AG04450 (cell line): ENCODE measurements around the gene RTTN. TPM values are rescaled to one million over a fixed set of nuclear protein-coding genes. Genes with fewer than 3 reads are reported as not detected.

Source experiments
- CTCF ChIA-PET: fragments of 300-600, 350-600 bp; formaldehyde crosslinking; extraction: SDS; loops from one replicate; lab custom pipeline; 2022; ENCODE audit warnings: antibody characterized with exemption, inconsistent platforms; lab: Charles Lee
- POLR2A ChIA-PET: fragments of 350-600 bp; formaldehyde crosslinking; extraction: SDS; loops from one replicate; lab custom pipeline; 2021; ENCODE audit warnings: antibody characterized with exemption, inconsistent platforms; lab: Yijun Ruan, JAX
- DNase-seq: peaks from one replicate; pipeline ENCODE4 v3.0.0-alpha.2; 2011; ENCODE audit warnings: low read depth, low spot score
- H3K27ac ChIP-seq: one replicate; pipeline ENCODE4 v1.5.1; 2012; ENCODE audit warnings: low read depth, low read length, control low read depth
- H3K27me3 ChIP-seq: one replicate; pipeline ENCODE4 v1.6.0; 2012; ENCODE audit warnings: low read length; ENCODE audit not compliant: control insufficient read depth, insufficient read depth
- H3K4me3 ChIP-seq: 2 replicates; pipeline ENCODE4 v1.5.1; 2011; ENCODE audit warnings: mild to moderate bottlenecking, low read depth, low read length, control low read depth
- H3K9me3 ChIP-seq: 2 replicates; pipeline ENCODE4 v1.5.1; 2012; ENCODE audit warnings: low read length; ENCODE audit not compliant: control insufficient read depth, insufficient read depth
- CTCF ChIP-seq: IDR thresholded peaks from 2 replicates; pipeline ENCODE4 v1.5.1; 2011; ENCODE audit warnings: low read depth, low read length, control low read depth, inconsistent platforms
- polyA plus RNA-seq: library from polyadenylated mRNA; depleted of rRNA; stranded (reverse); fragments of >200 nt; gene quantifications from 2 replicates; pipeline ENCODE4 v1.2.3, GENCODE V29; 2011

RTTN gene
- polyA plus RNA-seq, 1 experiment, result 4.6 TPM

GRCh38 chr18:70015127-70015526, 190.4 kb downstream of the RTTN start:
- no peak for DNase-seq
- TF ChIP-seq CTCF, result no peak
- Histone ChIP-seq H3K4me3 (no peak overlapping the region), H3K27me3 (no peaks in the 10 kb centered on the region), H3K27ac (no peak overlapping the region), H3K9me3 (no peaks in the 10 kb centered on the region)
- ChIA-PET POLR2A (no interaction called here), CTCF (no interaction called here)

GRCh38 chr18:70005580-70005979, 199.9 kb downstream of the RTTN start:
- Histone ChIP-seq H3K9me3 (no peaks in the 10 kb centered on the region), H3K27ac (no peak overlapping the region), H3K4me3 (no peak overlapping the region), H3K27me3 (no peaks in the 10 kb centered on the region)
- no peak for DNase-seq
- ChIA-PET CTCF (no interaction called here), POLR2A (no interaction called here)
- no peak for TF ChIP-seq CTCF

- no peaks in the 10 kb centered on the region for H3K9me3 ChIP-seq
- POLR2A ChIA-PET, result interaction anchor here (0.6 kb wide), 1 partner anchor 175 kb away, joined by 3 read pairs; no protein-coding TSS in a partner anchor
- CTCF ChIA-PET, result interaction anchor here (1.1 kb wide), 1 partner anchor 486 kb away, joined by 3 read pairs; no protein-coding TSS in a partner anchor
- no peak overlapping the region for H3K4me3 ChIP-seq
- no peak for TF ChIP-seq CTCF
- DNase-seq, result no peak
- H3K27ac ChIP-seq, result no peak overlapping the region
- H3K27me3 ChIP-seq, result no peaks in the 10 kb centered on the region
Observed at GRCh38 chr18:70004696-70005095, 200.8 kb downstream of the RTTN start.

GRCh38 chr18:69999656-70000055, 205.8 kb downstream of the RTTN start:
- Histone ChIP-seq H3K27me3 (no peaks in the 10 kb centered on the region), H3K4me3 (no peak overlapping the region), H3K9me3 (no peaks in the 10 kb centered on the region), H3K27ac (no peak overlapping the region)
- no peak for TF ChIP-seq CTCF
- CTCF ChIA-PET, result no interaction called here
- POLR2A ChIA-PET, result interaction anchor here (0.5 kb wide), 1 partner anchor 153 kb away, joined by 4 read pairs; no protein-coding TSS in a partner anchor
- no peak for DNase-seq

- ChIA-PET CTCF (no interaction called here), POLR2A (no interaction called here)
- Histone ChIP-seq H3K27ac (no peak overlapping the region), H3K4me3 (no peak overlapping the region), H3K27me3 (no peaks in the 10 kb centered on the region), H3K9me3 (no peaks in the 10 kb centered on the region)
- no peak for TF ChIP-seq CTCF
- no peak for DNase-seq
Observed at GRCh38 chr18:69998523-69998987, 206.9 kb downstream of the RTTN start.
